NCI-H345 treated with DMSO at 0.1 percent for 48 hours (cell line): ENCODE measurements around the gene SORL1-AS1.
A peak's percentile ranks its signal among the peaks of the same experiment; 100 is the strongest.
"Not testable (repeated sequence)": the region's sequence is repeated elsewhere in the genome, so short reads cannot be mapped to it uniquely, and the experiment has no call there.

Experiments
- DNase-seq: peaks from one replicate; lab custom pipeline; 2025; ENCODE audit not compliant: unreplicated experiment; lab: John Stamatoyannopoulos, UW

Gene SORL1-AS1

GRCh38 chr11:121452609-121453150 lies at the start of gene SORL1-AS1:
Gene SORL1-AS1 (minus strand): TSS chr11:121452967.
- DNase-seq, result peak; percentile 19

DNA sequence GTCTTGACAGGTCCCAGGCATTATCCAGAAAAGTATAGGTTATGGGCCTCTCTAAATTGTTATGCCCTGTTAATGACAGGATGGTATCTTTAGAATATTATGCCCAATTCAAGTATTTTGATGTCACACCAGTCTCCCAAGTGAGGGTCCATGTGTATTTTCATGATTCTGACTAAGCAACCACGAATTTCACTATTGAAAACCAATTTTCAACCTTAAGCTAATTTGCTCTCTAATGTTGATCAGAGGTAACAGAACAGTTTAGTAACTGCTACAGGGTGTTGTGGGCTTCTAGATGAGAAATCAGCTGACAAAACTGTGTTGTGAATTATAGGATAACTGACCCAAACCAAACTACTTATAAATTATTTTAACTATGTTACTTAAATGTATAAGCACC lies 48.0 kb upstream of the SORL1-AS1 start:
- no peak for DNase-seq

- DNase-seq, result no peak
These were observed 47.5 kb upstream of the SORL1-AS1 start for GRCh38 chr11:121500275-121500674.

GRCh38 chr11:121499405-121499804 lies 46.6 kb upstream of the SORL1-AS1 start:
- no peak for DNase-seq

DNA sequence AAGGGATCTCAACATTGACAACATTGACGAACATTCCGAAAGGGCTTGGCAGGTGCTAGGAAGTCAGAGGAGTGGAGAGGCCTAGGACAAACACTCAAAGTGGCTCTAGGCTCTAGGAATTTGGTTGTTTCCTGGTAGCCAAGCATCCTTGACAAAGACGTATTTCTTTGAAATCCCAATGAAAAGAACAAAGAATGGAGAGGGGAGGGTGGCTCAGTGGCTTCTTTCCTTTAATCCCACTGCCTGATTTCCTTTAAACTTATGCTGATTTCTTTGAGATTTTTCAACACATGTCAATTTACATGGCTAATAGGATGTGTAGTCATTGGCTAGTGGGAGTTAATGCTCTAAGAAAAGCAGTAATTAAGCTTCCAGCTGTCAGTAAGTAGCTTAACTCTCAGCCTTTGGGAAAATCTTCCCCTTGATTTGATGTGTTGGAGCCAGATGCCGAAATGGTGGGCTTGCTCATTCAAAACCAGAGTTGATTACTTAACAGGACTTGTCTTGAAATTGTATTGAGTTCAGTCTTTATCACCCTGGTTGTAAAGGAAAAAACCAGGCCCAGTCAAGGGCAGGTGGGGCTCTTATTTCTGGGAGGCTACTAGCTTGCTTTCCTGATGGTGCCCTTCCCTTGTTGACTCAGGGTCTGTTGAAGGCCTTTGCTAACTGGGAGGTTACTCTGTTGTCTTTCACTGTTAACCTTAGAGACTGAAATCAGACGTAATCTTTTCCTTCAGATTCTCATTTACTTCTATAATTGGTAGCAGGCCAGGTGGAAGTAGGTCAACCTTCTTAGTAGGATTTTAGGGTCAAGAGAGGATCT lies 44.6 kb upstream of the SORL1-AS1 start:
- DNase-seq, result no peak

DNA sequence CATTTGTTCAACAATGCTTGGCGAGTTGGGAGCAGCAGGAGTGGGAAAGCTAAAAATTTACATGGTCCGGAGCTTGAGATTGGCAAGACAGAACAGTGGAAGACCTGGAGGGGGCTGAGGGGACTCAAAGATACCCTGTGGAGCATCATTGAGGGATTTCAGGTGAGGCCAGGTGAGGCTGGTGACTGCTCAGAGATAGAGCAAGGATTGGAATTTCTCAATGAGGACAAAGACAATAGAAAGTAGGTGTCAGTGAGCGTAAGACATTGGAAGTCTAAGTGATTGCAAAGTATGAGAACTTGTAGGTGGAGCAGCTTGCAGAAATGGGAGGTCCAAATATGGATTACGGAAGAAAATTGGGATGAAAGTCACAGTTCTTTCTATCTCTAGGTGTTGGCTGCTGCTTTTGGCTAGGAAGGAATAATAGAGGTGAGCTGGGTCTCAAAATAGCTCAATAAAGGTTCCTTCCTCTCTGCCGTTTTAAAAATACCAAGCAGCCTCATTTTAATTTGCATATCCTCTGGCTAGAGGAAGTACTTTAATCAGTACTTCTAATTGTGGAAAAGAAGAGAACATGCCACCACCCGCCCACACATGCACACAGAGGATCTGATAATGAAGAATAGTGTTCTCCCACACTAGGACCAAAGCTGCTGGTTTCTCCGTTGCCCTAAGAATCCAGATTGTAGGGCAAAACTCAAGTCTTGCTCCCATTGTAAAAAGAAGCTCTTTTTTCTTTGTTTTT lies 41.8 kb upstream of the SORL1-AS1 start:
- DNase-seq, result no peak

DNA sequence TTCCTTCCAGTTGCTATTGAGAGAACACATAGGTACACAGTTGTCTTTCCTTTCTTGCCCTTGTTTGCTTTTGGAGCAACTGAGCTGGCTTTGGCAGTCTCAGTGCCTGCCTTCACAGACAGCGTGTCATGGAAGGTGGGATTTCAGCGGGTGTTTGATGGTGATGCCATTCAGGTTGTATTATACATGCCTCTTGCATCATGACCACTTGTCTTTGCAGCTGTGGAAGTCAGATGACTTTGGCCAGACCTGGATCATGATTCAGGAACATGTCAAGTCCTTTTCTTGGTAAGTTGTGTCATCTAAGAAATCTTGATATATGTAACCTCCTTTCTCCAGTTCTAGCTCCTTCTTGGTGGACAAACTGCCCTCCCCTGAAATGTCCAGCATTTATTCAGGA lies 37.1 kb upstream of the SORL1-AS1 start:
- no peak for DNase-seq

- DNase-seq, result no peak
These were observed 35.9 kb upstream of the SORL1-AS1 start for GRCh38 chr11:121488641-121489040.

- no peak for DNase-seq
These were observed 35.4 kb upstream of the SORL1-AS1 start for GRCh38 chr11:121488170-121488569.

DNA sequence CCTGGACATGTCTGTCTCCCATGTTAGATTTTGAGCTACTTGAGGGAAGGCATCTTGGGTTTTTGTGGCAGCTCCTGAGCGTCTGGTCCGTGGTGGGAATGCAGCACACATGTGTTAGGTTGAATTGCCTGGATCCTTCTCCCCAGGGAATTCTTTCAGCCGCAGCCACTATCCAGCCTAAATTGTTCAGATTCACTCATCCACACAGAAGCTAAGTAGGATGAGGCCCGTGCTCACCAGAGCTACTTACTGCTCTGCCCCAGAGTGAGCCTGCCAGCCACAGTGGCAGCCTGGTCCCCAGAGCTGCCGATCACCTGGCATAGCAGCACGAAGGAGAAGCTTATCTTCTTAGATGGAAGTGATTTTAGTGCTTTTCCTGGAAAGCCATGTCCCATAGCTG lies 34.4 kb upstream of the SORL1-AS1 start:
- no peak for DNase-seq

DNA sequence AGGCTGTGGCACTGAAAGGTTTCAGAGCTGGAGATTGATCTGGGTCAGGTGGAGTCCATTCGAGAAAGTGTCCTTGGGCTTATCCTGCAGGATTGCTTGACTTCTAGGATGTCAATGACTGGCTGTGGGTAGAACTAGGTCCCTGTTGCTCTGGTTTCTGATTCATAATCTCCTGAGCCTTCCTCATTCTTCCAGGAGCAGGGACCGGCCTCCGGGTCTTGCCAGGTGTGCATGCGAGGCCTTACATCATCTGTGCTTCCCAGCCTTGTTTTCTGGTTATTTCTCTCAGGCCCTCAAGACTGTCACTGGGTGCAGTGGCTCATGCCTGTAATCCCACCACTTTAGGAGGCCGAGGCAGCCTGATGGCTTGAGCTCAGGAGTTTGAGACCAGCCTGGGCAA lies 33.3 kb upstream of the SORL1-AS1 start:
- no peak for DNase-seq

- no peak for DNase-seq
These were observed 32.4 kb upstream of the SORL1-AS1 start for GRCh38 chr11:121485216-121485615.

DNA sequence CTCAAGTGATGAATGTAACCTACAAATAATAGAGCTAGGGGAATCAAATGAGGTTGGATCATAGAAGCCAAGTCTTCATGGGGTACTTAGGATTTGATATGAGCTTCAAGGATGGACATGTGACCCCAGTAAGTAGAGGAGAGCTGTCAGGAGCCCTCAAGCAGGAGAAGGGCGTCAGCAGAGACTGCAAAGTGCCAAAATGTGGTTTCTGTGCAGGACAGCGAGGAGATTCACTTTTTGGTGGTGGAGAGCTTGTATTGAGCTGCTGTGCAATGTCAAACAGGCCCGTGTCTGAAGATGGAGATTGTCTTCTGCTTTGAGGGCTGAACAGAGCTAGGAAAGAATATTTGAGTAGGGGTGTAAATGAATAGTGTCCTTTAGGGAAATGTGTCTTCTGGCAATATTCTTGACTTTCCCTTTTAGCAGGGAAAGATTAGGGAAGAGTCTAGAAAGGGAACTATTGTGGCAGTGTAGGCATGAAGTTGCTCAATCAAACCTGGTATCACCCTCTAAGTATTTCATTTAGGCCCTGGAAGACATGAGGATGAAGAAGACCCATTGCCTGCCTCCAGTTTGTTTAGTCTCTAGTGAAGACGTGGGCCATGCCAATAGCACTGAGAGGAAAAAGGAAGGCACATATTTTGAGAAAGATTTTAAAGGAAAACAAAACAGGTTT lies 31.2 kb upstream of the SORL1-AS1 start:
- no peak for DNase-seq

DNA sequence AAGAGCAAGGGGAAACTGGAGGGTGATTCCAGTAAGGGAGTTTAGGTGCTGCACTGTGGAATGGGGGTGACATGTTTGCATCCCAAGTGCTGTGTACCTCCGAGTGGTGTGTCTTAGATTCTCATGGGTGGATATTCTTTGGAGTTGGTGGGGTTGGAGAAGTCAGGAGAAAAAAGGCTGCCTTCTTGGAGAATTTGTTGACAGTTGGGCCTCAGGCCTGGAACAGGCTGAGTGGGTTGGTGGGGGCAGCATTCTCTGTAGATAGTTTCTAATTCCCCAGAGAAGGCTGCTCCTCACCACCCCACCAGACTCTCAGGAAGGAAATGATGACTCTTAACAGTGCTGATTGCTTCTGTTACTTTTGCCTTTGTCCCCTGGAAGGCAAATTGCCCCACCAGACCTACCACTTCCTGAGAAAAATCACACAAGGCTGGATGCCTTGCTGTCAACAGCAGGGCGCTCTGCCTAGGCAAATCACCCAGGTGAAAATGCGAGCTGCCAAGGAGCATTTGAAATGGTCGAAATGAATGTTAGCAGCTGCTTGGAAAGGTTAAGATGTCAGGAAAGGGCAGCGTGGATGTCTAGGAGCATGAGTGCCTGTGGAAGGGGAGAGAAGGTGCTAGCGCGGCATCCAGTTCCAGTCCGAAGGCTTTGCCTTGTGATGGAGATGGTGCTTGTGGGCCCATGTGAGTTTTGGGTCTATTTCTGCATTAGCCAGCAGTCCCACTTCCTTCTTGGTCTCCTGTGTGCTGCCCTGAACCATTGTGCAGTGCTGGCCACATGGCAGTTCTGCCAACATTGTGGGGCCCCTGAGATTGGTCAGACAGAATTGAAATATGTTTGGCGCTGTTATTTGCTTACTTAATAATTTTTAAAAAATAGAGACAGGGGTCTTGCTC lies 29.7 kb upstream of the SORL1-AS1 start:
- DNase-seq, result no peak

GRCh38 chr11:121481484-121482230 lies 28.9 kb upstream of the SORL1-AS1 start:
- DNase-seq, result not testable (repeated sequence)

- DNase-seq, result no peak
These were observed 27.0 kb upstream of the SORL1-AS1 start for GRCh38 chr11:121479698-121480238.

- no peak for DNase-seq
These were observed 26.3 kb upstream of the SORL1-AS1 start for GRCh38 chr11:121478895-121479697.

GRCh38 chr11:121478226-121478894 lies 25.6 kb upstream of the SORL1-AS1 start:
- DNase-seq, result no peak
